Neural cell (in vitro differentiated cells): Measurements from ENCODE around the gene SLC6A6.

Source experiments
- EZH2 ChIP-seq: fragments of 200-600, 300-800 bp; shearing (Covaris generic), sonication (generic); IDR thresholded peaks from 2 replicates; pipeline ENCODE4 v1.6.1; 2014; ENCODE audit warnings: antibody characterized with exemption, low read length, borderline replicate concordance, mild to moderate bottlenecking; ENCODE audit not compliant: insufficient read depth, poor library complexity, severe bottlenecking
- MXI1 ChIP-seq: fragments of 450-650 bp; conservative IDR thresholded peaks from 2 replicates; pipeline ENCODE4 v1.6.1; 2014; ENCODE audit warnings: antibody characterized with exemption, mild to moderate bottlenecking; ENCODE audit not compliant: poor library complexity, severe bottlenecking
- POLR2AphosphoS5 ChIP-seq: IDR thresholded peaks from 2 replicates; pipeline ENCODE4 v1.6.1; 2012
- RAD21 ChIP-seq: fragments of 450-650 bp; conservative IDR thresholded peaks from 2 replicates; pipeline ENCODE4 v1.6.1; 2014; ENCODE audit warnings: antibody characterized with exemption, mild to moderate bottlenecking, moderate library complexity
- TAF1 ChIP-seq: IDR thresholded peaks from 2 replicates; pipeline ENCODE4 v1.6.1; 2012; ENCODE audit warnings: low read depth
- TF ChIP-seq, protein P1 (sequence below): fragments of 450-650 bp; IDR thresholded peaks from 2 replicates; pipeline ENCODE4 v1.5.1; 2014; ENCODE audit warnings: antibody characterized with exemption, mild to moderate bottlenecking, moderate library complexity; ENCODE audit not compliant: poor library complexity, severe bottlenecking
- TF ChIP-seq, protein P2 (sequence below): IDR thresholded peaks from 2 replicates; pipeline ENCODE4 v1.6.1; 2012; ENCODE audit warnings: borderline replicate concordance

DNA sequence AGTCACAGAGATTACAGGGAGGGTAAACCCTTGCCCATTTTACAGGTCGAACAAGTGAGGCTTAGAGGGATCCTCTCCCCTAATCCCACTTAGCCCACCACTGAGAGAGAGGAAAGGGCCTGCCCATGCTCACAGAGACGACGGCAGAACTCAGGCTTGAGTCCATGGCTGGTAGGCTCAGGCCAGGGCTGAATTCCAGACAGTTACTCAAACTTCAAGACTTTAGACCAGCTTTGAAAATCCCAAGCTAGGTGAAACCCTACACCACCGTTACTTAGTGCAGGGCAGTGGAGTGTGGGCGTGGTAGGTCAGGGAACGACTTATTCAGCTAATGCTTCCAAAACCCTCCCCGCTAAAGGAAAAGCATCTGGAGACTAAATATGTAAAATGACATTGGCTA lies 121.4 kb downstream of the SLC6A6 start:
- TF ChIP-seq, protein P1, sequence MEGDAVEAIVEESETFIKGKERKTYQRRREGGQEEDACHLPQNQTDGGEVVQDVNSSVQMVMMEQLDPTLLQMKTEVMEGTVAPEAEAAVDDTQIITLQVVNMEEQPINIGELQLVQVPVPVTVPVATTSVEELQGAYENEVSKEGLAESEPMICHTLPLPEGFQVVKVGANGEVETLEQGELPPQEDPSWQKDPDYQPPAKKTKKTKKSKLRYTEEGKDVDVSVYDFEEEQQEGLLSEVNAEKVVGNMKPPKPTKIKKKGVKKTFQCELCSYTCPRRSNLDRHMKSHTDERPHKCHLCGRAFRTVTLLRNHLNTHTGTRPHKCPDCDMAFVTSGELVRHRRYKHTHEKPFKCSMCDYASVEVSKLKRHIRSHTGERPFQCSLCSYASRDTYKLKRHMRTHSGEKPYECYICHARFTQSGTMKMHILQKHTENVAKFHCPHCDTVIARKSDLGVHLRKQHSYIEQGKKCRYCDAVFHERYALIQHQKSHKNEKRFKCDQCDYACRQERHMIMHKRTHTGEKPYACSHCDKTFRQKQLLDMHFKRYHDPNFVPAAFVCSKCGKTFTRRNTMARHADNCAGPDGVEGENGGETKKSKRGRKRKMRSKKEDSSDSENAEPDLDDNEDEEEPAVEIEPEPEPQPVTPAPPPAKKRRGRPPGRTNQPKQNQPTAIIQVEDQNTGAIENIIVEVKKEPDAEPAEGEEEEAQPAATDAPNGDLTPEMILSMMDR = no peak
- no peak for TF ChIP-seq TAF1
- TF ChIP-seq, protein P2, sequence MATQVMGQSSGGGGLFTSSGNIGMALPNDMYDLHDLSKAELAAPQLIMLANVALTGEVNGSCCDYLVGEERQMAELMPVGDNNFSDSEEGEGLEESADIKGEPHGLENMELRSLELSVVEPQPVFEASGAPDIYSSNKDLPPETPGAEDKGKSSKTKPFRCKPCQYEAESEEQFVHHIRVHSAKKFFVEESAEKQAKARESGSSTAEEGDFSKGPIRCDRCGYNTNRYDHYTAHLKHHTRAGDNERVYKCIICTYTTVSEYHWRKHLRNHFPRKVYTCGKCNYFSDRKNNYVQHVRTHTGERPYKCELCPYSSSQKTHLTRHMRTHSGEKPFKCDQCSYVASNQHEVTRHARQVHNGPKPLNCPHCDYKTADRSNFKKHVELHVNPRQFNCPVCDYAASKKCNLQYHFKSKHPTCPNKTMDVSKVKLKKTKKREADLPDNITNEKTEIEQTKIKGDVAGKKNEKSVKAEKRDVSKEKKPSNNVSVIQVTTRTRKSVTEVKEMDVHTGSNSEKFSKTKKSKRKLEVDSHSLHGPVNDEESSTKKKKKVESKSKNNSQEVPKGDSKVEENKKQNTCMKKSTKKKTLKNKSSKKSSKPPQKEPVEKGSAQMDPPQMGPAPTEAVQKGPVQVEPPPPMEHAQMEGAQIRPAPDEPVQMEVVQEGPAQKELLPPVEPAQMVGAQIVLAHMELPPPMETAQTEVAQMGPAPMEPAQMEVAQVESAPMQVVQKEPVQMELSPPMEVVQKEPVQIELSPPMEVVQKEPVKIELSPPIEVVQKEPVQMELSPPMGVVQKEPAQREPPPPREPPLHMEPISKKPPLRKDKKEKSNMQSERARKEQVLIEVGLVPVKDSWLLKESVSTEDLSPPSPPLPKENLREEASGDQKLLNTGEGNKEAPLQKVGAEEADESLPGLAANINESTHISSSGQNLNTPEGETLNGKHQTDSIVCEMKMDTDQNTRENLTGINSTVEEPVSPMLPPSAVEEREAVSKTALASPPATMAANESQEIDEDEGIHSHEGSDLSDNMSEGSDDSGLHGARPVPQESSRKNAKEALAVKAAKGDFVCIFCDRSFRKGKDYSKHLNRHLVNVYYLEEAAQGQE = no peak
- TF ChIP-seq EZH2 = no peak
- no peak for TF ChIP-seq RAD21
- TF ChIP-seq MXI1 = no peak
- no peak for TF ChIP-seq POLR2AphosphoS5
